IMR-90 (cell line): ENCODE measurements around the gene PDLIM4. TPM values are rescaled to one million over a fixed set of nuclear protein-coding genes. Genes with fewer than 3 reads are reported as not detected.

Experiments
- polyA plus RNA-seq, 3 experiments: library from polyadenylated mRNA; depleted of rRNA; stranded (reverse); fragments of >200 nt; gene quantifications; 2 replicates each; pipeline ENCODE4 v1.2.3, GENCODE V29; 2012; ENCODE audit warnings: low replicate concordance in 1 of 3
- total RNA-seq: library from RNA; depleted of rRNA; stranded (reverse); fragments of >200 nt; gene quantifications from 2 replicates; pipeline ENCODE4 v1.2.3, GENCODE V29; 2012
- TF ChIP-seq, protein P1 (sequence below): conservative IDR thresholded peaks from 2 replicates; pipeline ENCODE4 v1.5.1; 2012; ENCODE audit warnings: mild to moderate bottlenecking, low read depth, low read length, improper control_type of control experiment

Gene PDLIM4
- total and polyA plus RNA-seq, 2 of the 4 experiments (the other 2 are of a cell fraction): 61.1 to 214 TPM

DNA sequence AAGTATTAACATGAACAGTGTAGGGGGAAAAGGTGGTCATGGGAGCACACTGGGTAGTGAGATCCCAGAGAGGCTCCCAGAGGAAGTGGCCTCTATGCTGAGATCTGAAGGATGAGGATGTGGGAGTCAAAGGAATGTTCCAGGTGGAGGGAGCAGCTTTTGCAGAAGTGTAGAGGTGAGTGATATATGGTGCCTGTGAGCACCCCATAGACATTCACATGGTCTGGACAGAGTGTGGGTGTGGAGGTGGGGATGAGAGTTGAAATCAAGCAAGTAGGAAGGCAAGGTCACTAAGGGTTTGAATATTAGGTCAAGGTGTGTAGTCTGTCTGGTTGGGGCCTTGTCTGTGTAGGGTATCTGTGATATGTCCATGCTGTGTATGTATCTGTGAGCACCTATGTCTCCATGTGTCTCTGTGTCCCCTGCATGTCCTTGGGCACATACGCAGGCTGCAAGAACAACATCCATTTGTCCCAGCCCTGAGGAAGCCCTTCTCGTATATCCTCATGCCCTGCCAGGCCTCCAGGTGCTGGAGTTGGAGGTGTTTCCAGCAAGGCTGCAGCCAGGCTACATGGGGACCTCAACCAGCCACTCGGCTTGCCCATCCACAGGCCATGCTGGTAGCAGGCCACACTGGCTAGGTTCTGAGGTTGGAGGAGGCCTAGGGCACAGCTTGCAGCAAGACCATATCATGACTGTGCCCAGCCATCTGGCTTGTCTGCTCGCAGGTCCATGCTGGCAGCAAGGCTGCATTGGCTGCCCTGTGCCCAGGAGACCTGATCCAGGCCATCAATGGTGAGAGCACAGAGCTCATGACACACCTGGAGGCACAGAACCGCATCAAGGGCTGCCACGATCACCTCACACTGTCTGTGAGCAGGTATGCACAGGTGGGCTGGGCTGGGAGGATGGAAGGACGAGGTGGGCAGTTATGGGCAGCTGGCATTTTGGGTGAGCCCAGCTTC is 4.7 kb downstream of the PDLIM4 start (continued):
- TF ChIP-seq, protein P1, sequence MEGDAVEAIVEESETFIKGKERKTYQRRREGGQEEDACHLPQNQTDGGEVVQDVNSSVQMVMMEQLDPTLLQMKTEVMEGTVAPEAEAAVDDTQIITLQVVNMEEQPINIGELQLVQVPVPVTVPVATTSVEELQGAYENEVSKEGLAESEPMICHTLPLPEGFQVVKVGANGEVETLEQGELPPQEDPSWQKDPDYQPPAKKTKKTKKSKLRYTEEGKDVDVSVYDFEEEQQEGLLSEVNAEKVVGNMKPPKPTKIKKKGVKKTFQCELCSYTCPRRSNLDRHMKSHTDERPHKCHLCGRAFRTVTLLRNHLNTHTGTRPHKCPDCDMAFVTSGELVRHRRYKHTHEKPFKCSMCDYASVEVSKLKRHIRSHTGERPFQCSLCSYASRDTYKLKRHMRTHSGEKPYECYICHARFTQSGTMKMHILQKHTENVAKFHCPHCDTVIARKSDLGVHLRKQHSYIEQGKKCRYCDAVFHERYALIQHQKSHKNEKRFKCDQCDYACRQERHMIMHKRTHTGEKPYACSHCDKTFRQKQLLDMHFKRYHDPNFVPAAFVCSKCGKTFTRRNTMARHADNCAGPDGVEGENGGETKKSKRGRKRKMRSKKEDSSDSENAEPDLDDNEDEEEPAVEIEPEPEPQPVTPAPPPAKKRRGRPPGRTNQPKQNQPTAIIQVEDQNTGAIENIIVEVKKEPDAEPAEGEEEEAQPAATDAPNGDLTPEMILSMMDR: no peak
